ENCODE measurements around the gene ATG101.

ATG101 gene

GRCh38 chr12:52054231-52054832, 15.4 kb upstream of the ATG101 start (continued):
- TF ChIP-seq ZNF8 (CRISPR knock-in tag; IDR thresholded peaks at IDR 0.05) (no peak), CSDC2 (CRISPR knock-in tag; IDR thresholded peaks at IDR 0.05) (no peak), ISL1 (CRISPR knock-in tag; IDR thresholded peaks at IDR 0.05) (no peak)

GRCh38 chr12:52054833-52055730, 14.7 kb upstream of the ATG101 start:
- TF ChIP-seq ZFP30 (CRISPR knock-in tag; IDR thresholded peaks at IDR 0.05), result no peak
- no peak for TF ChIP-seq ZFP3 (CRISPR knock-in tag; IDR thresholded peaks at IDR 0.05)
- no peak for TF ChIP-seq TSHZ2 (CRISPR knock-in tag; IDR thresholded peaks at IDR 0.05)
- no peak for TF ChIP-seq OSR1 (CRISPR knock-in tag; IDR thresholded peaks at IDR 0.05)
- no peak for TF ChIP-seq GLIS3 (CRISPR knock-in tag; IDR thresholded peaks at IDR 0.05)
- no peak for TF ChIP-seq POU6F1 (CRISPR knock-in tag; IDR thresholded peaks at IDR 0.05; ENCODE audit: borderline replicate concordance, low read depth)
- no peak for TF ChIP-seq SNAI2 (CRISPR knock-in tag; IDR thresholded peaks at IDR 0.05)
- no peak for TF ChIP-seq ISL1 (CRISPR knock-in tag; IDR thresholded peaks at IDR 0.05)
- TF ChIP-seq TCF4 (CRISPR knock-in tag; IDR thresholded peaks at IDR 0.05; ENCODE audit: borderline replicate concordance), result no peak
- TF ChIP-seq ZNF8 (CRISPR knock-in tag; IDR thresholded peaks at IDR 0.05), result no peak
- no peak for TF ChIP-seq ARNTL (CRISPR knock-in tag; IDR thresholded peaks at IDR 0.05; ENCODE audit: borderline replicate concordance, low read depth)
- ATAC-seq, result no peak

GRCh38 chr12:52055731-52056711, 13.8 kb upstream of the ATG101 start:
- no peak for TF ChIP-seq ISL1 (CRISPR knock-in tag; IDR thresholded peaks at IDR 0.05)
- TF ChIP-seq CSRNP3 (CRISPR knock-in tag; IDR thresholded peaks at IDR 0.05), result no peak
- no peak for TF ChIP-seq RARB (CRISPR knock-in tag; IDR thresholded peaks at IDR 0.05)
- TF ChIP-seq TSHZ2 (CRISPR knock-in tag; IDR thresholded peaks at IDR 0.05), result no peak
- TF ChIP-seq ZNF8 (CRISPR knock-in tag; IDR thresholded peaks at IDR 0.05), result no peak
- no peak for TF ChIP-seq ZNF565 (CRISPR knock-in tag; conservative IDR thresholded peaks at IDR 0.05; ENCODE audit: low read depth)
- TF ChIP-seq SNAI2 (CRISPR knock-in tag; IDR thresholded peaks at IDR 0.05), result no peak
- TF ChIP-seq TOX (CRISPR knock-in tag; IDR thresholded peaks at IDR 0.05; ENCODE audit: borderline replicate concordance), result no peak
- TF ChIP-seq CREB5 (CRISPR knock-in tag; IDR thresholded peaks at IDR 0.05; ENCODE audit: low read depth), result no peak; the same call in 1 of the 2 replicates
- no peak for TF ChIP-seq ZC3H10 (CRISPR knock-in tag; IDR thresholded peaks at IDR 0.05)
- no peak for TF ChIP-seq POU6F1 (CRISPR knock-in tag; IDR thresholded peaks at IDR 0.05; ENCODE audit: borderline replicate concordance, low read depth)
- TF ChIP-seq ESRRG (CRISPR knock-in tag; IDR thresholded peaks at IDR 0.05), result no peak
- no peak for TF ChIP-seq BACH2 (CRISPR knock-in tag; IDR thresholded peaks at IDR 0.05; ENCODE audit: borderline replicate concordance)
- TF ChIP-seq ZFP3 (CRISPR knock-in tag; IDR thresholded peaks at IDR 0.05), result no peak
- no peak for TF ChIP-seq ZFP30 (CRISPR knock-in tag; IDR thresholded peaks at IDR 0.05)
- TF ChIP-seq ZNF70 (CRISPR knock-in tag; IDR thresholded peaks at IDR 0.05), result no peak
- no peak for TF ChIP-seq OSR1 (CRISPR knock-in tag; IDR thresholded peaks at IDR 0.05)
- no peak for ATAC-seq
